Measurements from ENCODE around the gene EPHB2. TPM values are rescaled to one million over a fixed set of nuclear protein-coding genes. Genes with fewer than 3 reads are reported as not detected.

EPHB2 gene
- total and polyA plus RNA-seq, 2 of the 4 experiments (the other 2 are of a cell fraction): 52.3 to 58.8 TPM

DNA sequence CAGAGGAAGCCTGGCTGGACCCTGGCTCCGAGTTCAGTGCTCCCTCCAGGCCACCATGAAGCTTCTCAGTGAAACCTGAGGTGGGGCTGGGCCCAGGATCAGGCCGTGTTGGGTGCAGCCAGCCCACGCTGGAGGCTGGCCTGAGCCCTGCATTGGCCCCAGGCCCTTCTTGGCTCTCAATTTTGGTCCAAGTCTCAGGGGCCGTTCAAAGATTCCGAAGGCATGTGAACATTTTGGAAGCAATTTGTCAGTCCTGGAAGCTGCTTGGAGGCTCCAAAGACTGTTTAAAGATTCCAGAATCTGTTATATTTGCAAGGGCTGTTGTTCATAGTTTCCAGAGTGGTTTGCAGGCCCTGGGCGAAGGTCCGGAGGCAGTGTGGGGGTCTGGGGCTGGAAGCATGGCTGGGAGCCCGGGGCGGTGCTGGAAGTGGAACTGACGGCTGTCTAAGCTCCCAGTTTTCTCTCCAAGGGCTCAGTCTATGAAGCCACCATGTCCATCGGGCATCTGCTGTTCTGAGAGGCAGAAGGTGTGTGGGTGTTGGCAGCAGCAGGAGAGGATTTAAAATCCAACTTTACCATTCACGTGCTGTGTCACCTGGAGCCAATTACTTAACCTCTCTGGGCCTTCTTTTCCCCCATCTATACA lies 104.9 kb downstream of the EPHB2 start:
- Histone ChIP-seq H3K27me3 (ENCODE audit: control insufficient read depth, insufficient read depth, low read length) (no peaks in the 10 kb centered on the region), H2BK5ac (ENCODE audit: low read depth, low read length, poor library complexity, severe bottlenecking) (no peak overlapping the region), H3K56ac (ENCODE audit: extremely low read depth, insufficient read depth, low read length) (no peak overlapping the region), H2BK120ac (ENCODE audit: low read depth, low read length) (no peak overlapping the region), H3K14ac (replicated peaks; ENCODE audit: low read depth, low read length) (no peak overlapping the region), H4K91ac (ENCODE audit: insufficient read depth, low read depth, low read length) (no peak overlapping the region), H4K5ac (ENCODE audit: low read depth, low read length) (no peak overlapping the region), H3K36me3 (ENCODE audit: control insufficient read depth, insufficient read depth, low read length) (no peaks in the 10 kb centered on the region), H2AK9ac (replicated peaks; ENCODE audit: low read depth, low read length, poor library complexity) (no peak overlapping the region), H2BK15ac (ENCODE audit: low read depth, low read length) (no peak overlapping the region), H3K23ac (ENCODE audit: low read depth, low read length) (no peak overlapping the region), H3K27ac (ENCODE audit: insufficient read depth, low read length) (no peak overlapping the region), H4K8ac (ENCODE audit: low read depth in 2 of 2, low read length in 2 of 2) (no peak overlapping the region), H3K79me1 (ENCODE audit: low read depth in 1 of 2, low read length in 2 of 2) (peaks cover 15 to 69% of the 10 kb centered on the region in 2 experiments), H2BK20ac (ENCODE audit: low read depth, low read length) (no peak overlapping the region), H2AK5ac (ENCODE audit: low read depth, low read length) (no peak overlapping the region), H2AFZ (replicated peaks; ENCODE audit: low read length, poor library complexity) (no peak overlapping the region), H4K20me1 (ENCODE audit: insufficient read depth, low read length) (peaks cover 16% of the 10 kb centered on the region; the same call in 1 of the 2 replicates), H3K4me1 (ENCODE audit: control insufficient read depth, insufficient read depth, low read length) (0 out of 2 replicates have a peak, but pooled peaks cover 4% of the 10 kb centered on the region), H3K4me3 (ENCODE audit: insufficient read depth, low read depth, low read length) (no peak overlapping the region), H3K4ac (ENCODE audit: low read depth, low read length) (no peak overlapping the region), H3K9me3 (ENCODE audit: control insufficient read depth, insufficient read depth, low read length) (no peaks in the 10 kb centered on the region), H3K18ac (ENCODE audit: low read depth, low read length) (no peak overlapping the region), H3K4me2 (ENCODE audit: low read depth, low read length) (no peak overlapping the region), H3K9me1 (ENCODE audit: insufficient read depth, low read length) (peaks cover 18% of the 10 kb centered on the region; the same call in 1 of the 2 replicates), H3K9ac (ENCODE audit: low read depth, low read length) (no peak overlapping the region)
- 56% methylated on average over 3 of the region's 12 CpGs; no CpG with 5 or more reads in 1 of the 2 experiments for whole genome bisulfite sequencing, 2 experiments (ENCODE audit: extremely low coverage in 2 of 2, insufficient read length in 1 of 2)
- no peak for DNase-seq
- CTCF ChIA-PET: no interaction called here
- dilution Hi-C loops (cut with HindIII; ENCODE audit: low sequenced_read_pairs, unreplicated experiment) (no loop called here), intact Hi-C loops (cut with micrococcal nuclease) (no loop called here), in situ Hi-C loops (cut with MboI; ENCODE audit: low sequenced_read_pairs) (no loop called here)
- no TSS peak for BruUV-seq (replicated peaks)
- TF ChIP-seq, protein P1, sequence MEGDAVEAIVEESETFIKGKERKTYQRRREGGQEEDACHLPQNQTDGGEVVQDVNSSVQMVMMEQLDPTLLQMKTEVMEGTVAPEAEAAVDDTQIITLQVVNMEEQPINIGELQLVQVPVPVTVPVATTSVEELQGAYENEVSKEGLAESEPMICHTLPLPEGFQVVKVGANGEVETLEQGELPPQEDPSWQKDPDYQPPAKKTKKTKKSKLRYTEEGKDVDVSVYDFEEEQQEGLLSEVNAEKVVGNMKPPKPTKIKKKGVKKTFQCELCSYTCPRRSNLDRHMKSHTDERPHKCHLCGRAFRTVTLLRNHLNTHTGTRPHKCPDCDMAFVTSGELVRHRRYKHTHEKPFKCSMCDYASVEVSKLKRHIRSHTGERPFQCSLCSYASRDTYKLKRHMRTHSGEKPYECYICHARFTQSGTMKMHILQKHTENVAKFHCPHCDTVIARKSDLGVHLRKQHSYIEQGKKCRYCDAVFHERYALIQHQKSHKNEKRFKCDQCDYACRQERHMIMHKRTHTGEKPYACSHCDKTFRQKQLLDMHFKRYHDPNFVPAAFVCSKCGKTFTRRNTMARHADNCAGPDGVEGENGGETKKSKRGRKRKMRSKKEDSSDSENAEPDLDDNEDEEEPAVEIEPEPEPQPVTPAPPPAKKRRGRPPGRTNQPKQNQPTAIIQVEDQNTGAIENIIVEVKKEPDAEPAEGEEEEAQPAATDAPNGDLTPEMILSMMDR (conservative IDR thresholded peaks at IDR 0.05; ENCODE audit: low read depth, low read length): no peak
- TF ChIP-seq POLR2A (IDR thresholded peaks at IDR 0.05; ENCODE audit: low read depth, low read length) (no peak), MXI1 (IDR thresholded peaks at IDR 0.05; ENCODE audit: borderline replicate concordance, low read depth, low read length) (no peak), MAFK (IDR thresholded peaks at IDR 0.05; ENCODE audit: low read depth, low read length) (no peak), NFE2L2 (IDR thresholded peaks at IDR 0.05; ENCODE audit: low read depth, low read length) (no peak), FOS (IDR thresholded peaks at IDR 0.05; ENCODE audit: low read depth, low read length) (no peak), BHLHE40 (IDR thresholded peaks at IDR 0.05; ENCODE audit: low read depth, low read length) (no peak), SMC3 (IDR thresholded peaks at IDR 0.05; ENCODE audit: low read depth, low read length) (no peak), RFX5 (IDR thresholded peaks at IDR 0.05; ENCODE audit: low read depth, low read length) (no peak), CEBPB (IDR thresholded peaks at IDR 0.05; ENCODE audit: low read depth, low read length) (no peak), RAD21 (IDR thresholded peaks at IDR 0.05; ENCODE audit: low read length) (no peak), CHD1 (IDR thresholded peaks at IDR 0.05; ENCODE audit: low read depth, low read length) (no peak), RCOR1 (IDR thresholded peaks at IDR 0.05; ENCODE audit: insufficient replicate concordance, low read length) (no peak), MAZ (IDR thresholded peaks at IDR 0.05; ENCODE audit: borderline replicate concordance, low read depth, low read length) (no peak)
- TF ChIP-seq, protein P2, sequence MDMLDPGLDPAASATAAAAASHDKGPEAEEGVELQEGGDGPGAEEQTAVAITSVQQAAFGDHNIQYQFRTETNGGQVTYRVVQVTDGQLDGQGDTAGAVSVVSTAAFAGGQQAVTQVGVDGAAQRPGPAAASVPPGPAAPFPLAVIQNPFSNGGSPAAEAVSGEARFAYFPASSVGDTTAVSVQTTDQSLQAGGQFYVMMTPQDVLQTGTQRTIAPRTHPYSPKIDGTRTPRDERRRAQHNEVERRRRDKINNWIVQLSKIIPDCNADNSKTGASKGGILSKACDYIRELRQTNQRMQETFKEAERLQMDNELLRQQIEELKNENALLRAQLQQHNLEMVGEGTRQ (IDR thresholded peaks at IDR 0.05; ENCODE audit: low read depth, low read length): no peak
- TF ChIP-seq, protein P3, sequence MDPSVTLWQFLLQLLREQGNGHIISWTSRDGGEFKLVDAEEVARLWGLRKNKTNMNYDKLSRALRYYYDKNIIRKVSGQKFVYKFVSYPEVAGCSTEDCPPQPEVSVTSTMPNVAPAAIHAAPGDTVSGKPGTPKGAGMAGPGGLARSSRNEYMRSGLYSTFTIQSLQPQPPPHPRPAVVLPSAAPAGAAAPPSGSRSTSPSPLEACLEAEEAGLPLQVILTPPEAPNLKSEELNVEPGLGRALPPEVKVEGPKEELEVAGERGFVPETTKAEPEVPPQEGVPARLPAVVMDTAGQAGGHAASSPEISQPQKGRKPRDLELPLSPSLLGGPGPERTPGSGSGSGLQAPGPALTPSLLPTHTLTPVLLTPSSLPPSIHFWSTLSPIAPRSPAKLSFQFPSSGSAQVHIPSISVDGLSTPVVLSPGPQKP (IDR thresholded peaks at IDR 0.05; ENCODE audit: borderline replicate concordance, low read depth, low read length): no peak
- ATAC-seq (ENCODE audit: low read depth): no peak
- POLR2A ChIA-PET (ENCODE audit: unreplicated experiment): no interaction called here

All from IMR-90 (cell line).